Stimulated activated CD8-positive, alpha-beta memory T cell treated with anti-CD3 and anti-CD28 coated beads, Interleukin-7, amount 100 ng/mL, for 1 hour (primary cell): ENCODE data around the gene CALD1.

Experiments used
- DNase-seq, 2 donors: peaks; one replicate each; pipeline ENCODE4 v3.0.0-alpha.2; 2020; ENCODE audit warnings: low read depth in 2 of 2

CALD1 gene

GRCh38 chr7:134788191-134788590, 8.8 kb downstream of the CALD1 start:
- no peak for DNase-seq

- DNase-seq = no peak
These were observed 10.7 kb downstream of the CALD1 start for GRCh38 chr7:134789967-134790685.

- DNase-seq = no peak
These were observed 13.5 kb downstream of the CALD1 start for GRCh38 chr7:134792968-134793367.

- DNase-seq = no peak
These were observed 15.8 kb downstream of the CALD1 start for GRCh38 chr7:134795231-134795630.

GRCh38 chr7:134798155-134798554, 18.7 kb downstream of the CALD1 start:
- DNase-seq = no peak

- no peak for DNase-seq
These were observed 19.9 kb downstream of the CALD1 start for GRCh38 chr7:134799377-134799776.

GRCh38 chr7:134802762-134803161, 23.3 kb downstream of the CALD1 start:
- no peak for DNase-seq

GRCh38 chr7:134804351-134804750, 24.9 kb downstream of the CALD1 start:
- DNase-seq = no peak

GRCh38 chr7:134804854-134805253, 25.4 kb downstream of the CALD1 start:
- no peak for DNase-seq

GRCh38 chr7:134806197-134806596, 26.8 kb downstream of the CALD1 start:
- DNase-seq = no peak

- DNase-seq = no peak
These were observed 30.2 kb downstream of the CALD1 start for GRCh38 chr7:134809616-134810015.

- no peak for DNase-seq
These were observed 32.3 kb downstream of the CALD1 start for GRCh38 chr7:134811765-134812164.

- no peak for DNase-seq
These were observed 34.4 kb downstream of the CALD1 start for GRCh38 chr7:134813663-134814396.

GRCh38 chr7:134814730-134815364, 35.4 kb downstream of the CALD1 start:
- DNase-seq = no peak

- no peak for DNase-seq
These were observed 39.3 kb downstream of the CALD1 start for GRCh38 chr7:134818613-134819345.

- DNase-seq = no peak
These were observed 40.0 kb downstream of the CALD1 start for GRCh38 chr7:134819401-134819800.

- DNase-seq = no peak
These were observed 40.9 kb downstream of the CALD1 start for GRCh38 chr7:134820295-134820694.

GRCh38 chr7:134820778-134821177, 41.3 kb downstream of the CALD1 start:
- DNase-seq = no peak

GRCh38 chr7:134823400-134823799, 44.0 kb downstream of the CALD1 start:
- DNase-seq = no peak

GRCh38 chr7:134825666-134826065, 46.2 kb downstream of the CALD1 start:
- DNase-seq = no peak

- DNase-seq = no peak
These were observed 46.7 kb downstream of the CALD1 start for GRCh38 chr7:134826105-134826504.

- no peak for DNase-seq
These were observed 48.0 kb downstream of the CALD1 start for GRCh38 chr7:134827436-134827835.
